ENCODE measurements around the gene PEX5.

DNA sequence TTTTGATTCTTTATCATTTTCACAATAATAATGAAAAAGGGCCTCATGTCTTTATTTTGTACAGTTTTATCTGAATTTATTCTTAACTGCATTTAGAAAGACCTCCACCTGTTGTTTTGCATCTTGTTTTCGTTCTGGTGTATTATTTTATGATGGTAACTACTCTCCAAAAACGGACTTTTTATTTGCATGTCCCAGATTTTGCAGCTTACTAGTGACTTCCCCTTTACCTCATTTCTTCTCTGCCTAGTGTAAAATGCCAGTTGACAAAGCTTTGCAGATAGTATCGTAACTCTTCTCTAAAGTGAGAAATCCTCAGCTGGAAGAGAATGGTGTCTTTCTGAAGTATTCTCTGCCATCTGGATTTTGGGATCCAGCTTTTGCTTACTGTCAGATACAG, 17.2 kb downstream of the PEX5 start:
- TF ChIP-seq, protein P1, sequence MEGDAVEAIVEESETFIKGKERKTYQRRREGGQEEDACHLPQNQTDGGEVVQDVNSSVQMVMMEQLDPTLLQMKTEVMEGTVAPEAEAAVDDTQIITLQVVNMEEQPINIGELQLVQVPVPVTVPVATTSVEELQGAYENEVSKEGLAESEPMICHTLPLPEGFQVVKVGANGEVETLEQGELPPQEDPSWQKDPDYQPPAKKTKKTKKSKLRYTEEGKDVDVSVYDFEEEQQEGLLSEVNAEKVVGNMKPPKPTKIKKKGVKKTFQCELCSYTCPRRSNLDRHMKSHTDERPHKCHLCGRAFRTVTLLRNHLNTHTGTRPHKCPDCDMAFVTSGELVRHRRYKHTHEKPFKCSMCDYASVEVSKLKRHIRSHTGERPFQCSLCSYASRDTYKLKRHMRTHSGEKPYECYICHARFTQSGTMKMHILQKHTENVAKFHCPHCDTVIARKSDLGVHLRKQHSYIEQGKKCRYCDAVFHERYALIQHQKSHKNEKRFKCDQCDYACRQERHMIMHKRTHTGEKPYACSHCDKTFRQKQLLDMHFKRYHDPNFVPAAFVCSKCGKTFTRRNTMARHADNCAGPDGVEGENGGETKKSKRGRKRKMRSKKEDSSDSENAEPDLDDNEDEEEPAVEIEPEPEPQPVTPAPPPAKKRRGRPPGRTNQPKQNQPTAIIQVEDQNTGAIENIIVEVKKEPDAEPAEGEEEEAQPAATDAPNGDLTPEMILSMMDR (IDR thresholded peaks at IDR 0.05): no peak
- TF ChIP-seq POLR2A (IDR thresholded peaks at IDR 0.05; ENCODE audit: low read depth): no peak
